Stimulated activated CD4-positive, alpha-beta T cell treated with anti-CD3 and anti-CD28 coated beads, Interleukin-1b, Interleukin-23, amount 100 ng/mL, for 1 hour (primary cell): ENCODE measurements around the gene DERA.

Experiments used
- DNase-seq, 2 donors: peaks; one replicate each; pipeline ENCODE4 v3.0.0-alpha.2; 2020; ENCODE audit warnings: low read depth in 2 of 2

DERA gene

GRCh38 chr12:16074894-16075293 lies 163.8 kb downstream of the DERA start:
- no peak for DNase-seq

GRCh38 chr12:16075887-16076286 lies 164.8 kb downstream of the DERA start:
- no peak for DNase-seq

- DNase-seq: no peak
Measured at GRCh38 chr12:16076557-16076956, 165.4 kb downstream of the DERA start.

- DNase-seq: no peak
Measured at GRCh38 chr12:16076970-16077522, 165.9 kb downstream of the DERA start.

- no peak for DNase-seq
Measured at GRCh38 chr12:16086462-16086861, 175.3 kb downstream of the DERA start.

GRCh38 chr12:16086942-16087341 lies 175.8 kb downstream of the DERA start:
- no peak for DNase-seq
